DND-41 (cell line): ENCODE measurements around the gene CD300LG.

Source experiments
- ATAC-seq: fragments of 200-7000 bp; cut with Tn5 transposase; 3 replicates; pipeline ENCODE4 v1.9.1; 2021; ENCODE audit warnings: low read depth; ENCODE audit not compliant: insufficient read depth
- DNase-seq: peaks from one replicate; pipeline ENCODE4 v3.0.0-alpha.2; 2020
- H2AFZ ChIP-seq: 2 replicates; pipeline ENCODE4 v1.6.0; 2012; ENCODE audit warnings: low read depth, low read length
- H3K27ac ChIP-seq: 2 replicates; pipeline ENCODE4 v1.5.1; 2012; ENCODE audit warnings: low read length, inconsistent platforms
- H3K27me3 ChIP-seq: fragments of 200-600 bp; sonication (generic); 2 replicates; pipeline ENCODE4 v1.6.0; 2012; ENCODE audit warnings: low read length, mild to moderate bottlenecking, inconsistent platforms; ENCODE audit not compliant: insufficient read depth, poor library complexity
- H3K36me3 ChIP-seq: 2 replicates; pipeline ENCODE4 v1.5.1; 2012; ENCODE audit warnings: low read length, inconsistent platforms; ENCODE audit not compliant: insufficient read depth
- H3K4me1 ChIP-seq: 2 replicates; pipeline ENCODE4 v1.5.1; 2012; ENCODE audit warnings: mild to moderate bottlenecking, low read length; ENCODE audit not compliant: insufficient read depth
- H3K4me2 ChIP-seq: 2 replicates; pipeline ENCODE4 v1.6.0; 2012; ENCODE audit warnings: mild to moderate bottlenecking, moderate library complexity, low read length, inconsistent platforms; ENCODE audit not compliant: insufficient read depth
- H3K4me3 ChIP-seq, 2 experiments: fragments of 200-600 bp in 1 of 2; shearing (Covaris generic) in 1 of 2; 2 replicates each; pipeline ENCODE4 v1.5.1; 2012 to 2016; ENCODE audit warnings: inconsistent platforms in 2 of 2, low read length in 2 of 2, mild to moderate bottlenecking in 2 of 2, low read depth in 1 of 2, moderate library complexity in 1 of 2
- H3K79me2 ChIP-seq: 2 replicates; pipeline ENCODE4 v1.6.0; 2012; ENCODE audit warnings: low read length, inconsistent platforms; ENCODE audit not compliant: insufficient read depth
- H3K9ac ChIP-seq: 2 replicates; pipeline ENCODE4 v1.6.0; 2012; ENCODE audit warnings: low read depth, mild to moderate bottlenecking, inconsistent platforms, low read length, moderate library complexity
- H3K9me3 ChIP-seq: 2 replicates; pipeline ENCODE4 v1.5.1; 2012; ENCODE audit warnings: low read length, moderate library complexity, mild to moderate bottlenecking, inconsistent platforms; ENCODE audit not compliant: insufficient read depth, severe bottlenecking
- H4K20me1 ChIP-seq: 2 replicates; pipeline ENCODE4 v1.6.0; 2012; ENCODE audit warnings: low read length; ENCODE audit not compliant: insufficient read depth
- EZH2 ChIP-seq: IDR thresholded peaks from 3 replicates; pipeline ENCODE4 v1.6.1; 2012; ENCODE audit warnings: borderline replicate concordance, low read depth, mild to moderate bottlenecking, moderate library complexity, low read length, inconsistent platforms; ENCODE audit not compliant: severe bottlenecking
- TF ChIP-seq, protein P1 (sequence below): IDR thresholded peaks from 2 replicates; pipeline ENCODE4 v1.5.1; 2012; ENCODE audit warnings: borderline replicate concordance, low read length, moderate library complexity, mild to moderate bottlenecking; ENCODE audit not compliant: poor library complexity, severe bottlenecking; ENCODE audit errors: extremely low read depth

CD300LG gene

DNA sequence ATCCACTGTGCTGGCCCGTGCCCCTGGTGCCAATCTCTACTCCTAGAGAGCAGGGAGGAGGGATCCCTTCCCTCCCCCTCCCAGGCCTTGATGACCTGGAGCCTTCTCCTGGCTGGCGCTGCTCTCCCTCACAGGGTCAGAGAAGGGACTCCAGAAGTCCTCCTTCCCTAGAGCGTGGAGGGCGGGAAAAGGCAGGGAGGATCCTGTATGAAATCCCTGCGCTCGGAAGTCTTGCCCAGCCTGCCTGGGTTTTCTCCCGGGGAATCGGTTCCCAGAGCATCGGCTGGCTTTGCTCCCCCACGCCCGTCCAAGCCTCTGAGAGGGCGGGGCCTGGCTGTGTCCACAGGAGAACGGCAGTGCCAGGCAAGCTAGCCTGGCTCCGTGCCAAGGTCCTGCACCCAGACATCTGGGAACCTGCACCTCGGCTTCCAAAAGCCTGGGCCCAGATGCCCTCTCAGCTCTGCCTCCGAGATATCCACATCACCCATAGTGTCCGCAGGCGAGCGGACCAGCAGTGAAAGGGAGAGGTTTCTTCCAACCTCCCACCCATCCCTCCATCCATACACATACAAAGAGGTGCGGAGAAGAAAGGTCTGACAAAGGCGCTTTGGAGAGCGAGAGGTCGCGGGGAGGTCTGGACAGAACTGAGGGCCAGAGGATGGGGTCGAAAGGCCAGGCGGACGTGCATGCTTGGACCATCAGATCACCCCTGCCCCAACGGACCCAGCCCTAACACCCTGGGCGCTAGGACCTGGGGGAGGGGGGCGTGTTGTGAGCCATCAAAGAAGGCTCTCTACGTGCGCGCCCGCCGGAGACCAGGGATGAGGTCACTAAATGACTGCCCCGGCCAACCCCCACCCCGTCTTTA lies 59.2 kb downstream of the CD300LG start:
- Histone ChIP-seq H3K27ac (no peak overlapping the region), H3K4me3 (no peak overlapping the region), H3K79me2 (no peaks in the 10 kb centered on the region), H3K4me2 (no peak overlapping the region), H3K27me3 (peaks cover 55% of the 10 kb centered on the region), H3K4me1 (no peaks in the 10 kb centered on the region), H4K20me1 (0 out of 2 replicates have a peak, but pooled peaks cover 16% of the 10 kb centered on the region), H3K9ac (no peak overlapping the region), H3K36me3 (no peaks in the 10 kb centered on the region), H3K9me3 (no peaks in the 10 kb centered on the region), H2AFZ (no peak overlapping the region)
- no peak for ATAC-seq
- TF ChIP-seq, protein P1, sequence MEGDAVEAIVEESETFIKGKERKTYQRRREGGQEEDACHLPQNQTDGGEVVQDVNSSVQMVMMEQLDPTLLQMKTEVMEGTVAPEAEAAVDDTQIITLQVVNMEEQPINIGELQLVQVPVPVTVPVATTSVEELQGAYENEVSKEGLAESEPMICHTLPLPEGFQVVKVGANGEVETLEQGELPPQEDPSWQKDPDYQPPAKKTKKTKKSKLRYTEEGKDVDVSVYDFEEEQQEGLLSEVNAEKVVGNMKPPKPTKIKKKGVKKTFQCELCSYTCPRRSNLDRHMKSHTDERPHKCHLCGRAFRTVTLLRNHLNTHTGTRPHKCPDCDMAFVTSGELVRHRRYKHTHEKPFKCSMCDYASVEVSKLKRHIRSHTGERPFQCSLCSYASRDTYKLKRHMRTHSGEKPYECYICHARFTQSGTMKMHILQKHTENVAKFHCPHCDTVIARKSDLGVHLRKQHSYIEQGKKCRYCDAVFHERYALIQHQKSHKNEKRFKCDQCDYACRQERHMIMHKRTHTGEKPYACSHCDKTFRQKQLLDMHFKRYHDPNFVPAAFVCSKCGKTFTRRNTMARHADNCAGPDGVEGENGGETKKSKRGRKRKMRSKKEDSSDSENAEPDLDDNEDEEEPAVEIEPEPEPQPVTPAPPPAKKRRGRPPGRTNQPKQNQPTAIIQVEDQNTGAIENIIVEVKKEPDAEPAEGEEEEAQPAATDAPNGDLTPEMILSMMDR = no peak
- no peak for TF ChIP-seq EZH2
- DNase-seq = no peak

DNA sequence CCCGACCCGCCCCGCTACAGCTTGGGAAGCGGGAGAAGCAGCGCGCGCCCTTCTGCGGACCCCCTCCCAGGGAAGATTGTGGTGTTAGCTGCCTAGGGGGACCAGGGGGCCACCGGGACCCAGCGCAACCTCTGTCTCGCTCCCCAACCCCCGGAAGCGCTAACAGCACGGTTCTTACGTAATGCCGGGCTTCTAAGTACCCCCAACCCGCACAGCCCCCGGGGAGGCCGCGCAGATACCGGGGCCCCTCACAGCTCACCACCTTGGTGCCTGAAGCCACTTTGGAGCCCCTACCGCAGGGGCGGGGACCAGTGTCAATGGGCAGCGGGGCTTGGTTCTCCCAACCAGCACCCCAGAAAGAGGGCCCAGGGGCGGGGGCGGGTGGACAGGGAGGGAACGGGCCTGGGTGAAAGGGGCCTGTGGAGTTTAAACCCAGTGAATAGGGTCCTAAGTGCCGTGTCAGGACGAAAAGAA lies 60.0 kb downstream of the CD300LG start:
- H3K27ac ChIP-seq = no peak overlapping the region
- peaks cover 47% of the 10 kb centered on the region for H3K27me3 ChIP-seq
- H3K4me2 ChIP-seq = peak overlapping the region; percentile 22; the same call in 1 of the 2 replicates
- H3K79me2 ChIP-seq = no peaks in the 10 kb centered on the region
- no peak for DNase-seq
- H3K36me3 ChIP-seq = no peaks in the 10 kb centered on the region
- H2AFZ ChIP-seq = no peak overlapping the region
- TF ChIP-seq EZH2 = peak; percentile 77
- TF ChIP-seq, protein P1 = no peak
- no peaks in the 10 kb centered on the region for H3K9me3 ChIP-seq
- H3K4me1 ChIP-seq = no peaks in the 10 kb centered on the region
- 0 out of 2 replicates have a peak, but pooled peaks cover 16% of the 10 kb centered on the region for H4K20me1 ChIP-seq
- no peak overlapping the region for H3K4me3 ChIP-seq
- no peak overlapping the region for H3K9ac ChIP-seq
- ATAC-seq = no peak

DNA sequence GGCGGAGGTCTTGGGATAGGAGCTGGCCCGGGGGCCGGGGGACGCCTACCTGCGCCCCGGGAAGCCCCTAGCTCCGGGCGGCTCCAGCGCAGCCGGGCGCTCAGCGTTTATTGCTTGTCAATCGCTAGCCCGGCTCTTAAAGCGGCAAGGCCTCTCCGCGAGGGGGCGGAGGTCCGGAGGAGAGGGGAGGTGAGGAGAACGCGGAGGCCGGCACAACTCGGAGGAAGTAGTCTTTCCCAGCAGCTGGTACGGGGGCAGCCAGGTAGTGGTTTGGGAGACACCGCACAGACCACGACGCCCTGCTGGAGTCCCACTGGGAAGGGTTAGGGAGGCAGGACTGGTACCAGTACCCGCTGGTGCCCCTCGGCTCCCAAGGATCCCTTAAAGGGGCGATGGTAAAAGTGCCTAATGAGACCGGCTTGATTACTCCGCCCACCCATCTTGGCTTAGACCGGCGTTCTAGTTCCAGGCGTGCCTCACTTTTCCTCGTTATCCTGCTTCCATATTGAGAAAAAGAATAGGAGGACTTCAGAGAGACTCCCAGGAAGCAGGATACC lies 60.5 kb downstream of the CD300LG start, which contains the start of gene MPP2:
Gene MPP2 (minus strand): TSS at position 112 of the 557 bp plus-strand sequence. CDS start 3,076 bp downstream, outside the sequence.
- Histone ChIP-seq H3K4me2 (peak within 1 kb of the TSS; percentile 22; the same call in 1 of the 2 replicates), H3K9me3 (no peaks in the 10 kb centered on the region), H4K20me1 (0 out of 2 replicates have a peak, but pooled peaks cover 13% of the 10 kb centered on the region), H3K4me3 (no peak within 1 kb of the TSS), H3K27me3 (peaks cover 42% of the 10 kb centered on the region), H3K36me3 (no peaks in the 10 kb centered on the region), H3K9ac (no peak within 1 kb of the TSS), H2AFZ (no peak within 1 kb of the TSS), H3K79me2 (no peaks in the 10 kb centered on the region), H3K4me1 (no peaks in the 10 kb centered on the region), H3K27ac (no peak within 1 kb of the TSS)
- peak; percentile 22 for DNase-seq
- ATAC-seq = peak; percentile 47; the same call in 1 of the 3 replicates
- TF ChIP-seq, protein P1 = no peak
- peak; percentile 32 for TF ChIP-seq EZH2
